Activated T-helper 2 cell treated with anti-CD3 and anti-CD28 coated beads, Interferon-gamma antibody, Interleukin-2, Interleukin-4, amounts not matched to agents 10 μg/mL and 5 μg/mL and 100 μg/mL, durations not matched to agents 14 hours and 24 hours and 36 hours (primary cell): ENCODE measurements around the gene DNAAF2. TPM values are rescaled to one million over a fixed set of nuclear protein-coding genes. Genes with fewer than 3 reads are reported as not detected.
A peak's percentile ranks its signal among the peaks of the same experiment; 100 is the strongest.
"Not testable (repeated sequence)": the region's sequence is repeated elsewhere in the genome, so short reads cannot be mapped to it uniquely, and the experiment has no call there.

ENCODE experiments used
- DNase-seq: peaks from one replicate; pipeline ENCODE4 v3.0.0; 2021; ENCODE audit warnings: low spot score
- H3K27ac Mint-ChIP-seq: one replicate; pipeline ENCODE4 v1.8.0; 2021; ENCODE audit warnings: mixed read lengths
- H3K27me3 Mint-ChIP-seq: one replicate; pipeline ENCODE4 v1.8.0; 2021; ENCODE audit warnings: low read depth, mixed read lengths
- H3K36me3 Mint-ChIP-seq: one replicate; pipeline ENCODE4 v1.8.0; 2021; ENCODE audit warnings: low read depth, mixed read lengths
- H3K4me1 Mint-ChIP-seq: one replicate; pipeline ENCODE4 v1.8.0; 2021; ENCODE audit warnings: low read depth, mixed read lengths
- H3K4me3 Mint-ChIP-seq: one replicate; pipeline ENCODE4 v1.8.0; 2021; ENCODE audit warnings: low read depth, mild to moderate bottlenecking, moderate library complexity, mixed read lengths
- H3K9me3 Mint-ChIP-seq: one replicate; pipeline ENCODE4 v1.8.0; 2021; ENCODE audit warnings: mixed read lengths
- intact Hi-C: fragments of 100-400 bp; cut with micrococcal nuclease; formaldehyde crosslinking; loops from one replicate; pipeline ENCODE4 v1.15.1; 2023
- total RNA-seq: library from RNA; stranded (reverse); gene quantifications from 2 replicates; pipeline ENCODE4 v1.2.3, GENCODE V29; 2022

DNAAF2 gene
- total RNA-seq, 1 donor from 2014 or later, result 10.5 TPM

DNA sequence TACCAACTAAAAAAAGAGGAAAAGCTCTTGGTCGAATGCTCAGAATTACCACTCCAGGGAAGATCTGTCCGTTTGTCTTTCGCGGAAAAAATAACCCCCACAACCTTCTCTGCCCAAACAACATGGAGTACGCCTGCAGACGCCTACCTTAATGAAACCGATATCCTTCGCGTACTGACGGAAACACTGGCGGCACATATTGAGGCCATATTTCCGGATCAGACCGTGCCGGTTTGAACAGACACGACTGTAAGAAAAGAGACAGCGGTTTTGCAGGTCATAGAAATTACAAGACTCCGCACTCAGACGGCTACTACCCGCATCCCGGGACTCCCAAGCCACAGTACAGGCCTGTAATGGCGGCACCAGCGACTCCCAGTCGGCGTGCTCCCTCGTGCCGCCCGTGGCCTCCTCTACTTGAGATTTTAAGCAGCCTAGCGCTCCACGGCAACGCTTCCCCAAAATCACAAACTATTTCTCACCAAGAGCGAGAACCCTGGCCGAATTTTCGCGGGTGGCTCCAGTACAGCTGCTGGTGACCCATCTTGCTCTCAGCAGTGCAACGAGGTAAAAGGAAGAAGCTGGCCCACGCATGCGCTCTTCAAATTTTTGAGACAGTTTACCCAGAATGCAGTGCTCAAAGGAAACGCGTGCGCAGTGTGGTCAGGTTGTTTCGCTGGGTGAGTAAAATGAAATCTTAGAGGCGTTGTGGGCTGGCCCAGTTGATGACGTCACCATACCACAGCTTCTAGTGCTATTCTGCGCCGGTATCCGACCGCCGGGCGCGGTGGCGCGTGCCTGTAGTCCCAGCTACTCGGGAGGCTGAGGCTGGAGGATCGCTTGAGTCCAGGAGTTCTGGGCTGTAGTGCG, 49.0 kb downstream of the DNAAF2 start, which contains the start of gene RPS29:
TSS of gene RPS29 (minus strand) at position 578 of the 870 bp plus-strand sequence. CDS start at position 544, 34 bp downstream.
- Mint-ChIP-seq H3K27me3 (no peaks in the 10 kb centered on the region), H3K27ac (peak within 1 kb of the TSS; percentile 98), H3K36me3 (peaks cover 52% of the 10 kb centered on the region), H3K4me1 (peaks cover 33% of the 10 kb centered on the region), H3K9me3 (no peaks in the 10 kb centered on the region), H3K4me3 (peak within 1 kb of the TSS; percentile 92)
- DNase-seq, result peak; percentile 99
- intact Hi-C loops, result loop anchor here (1.0 to 5.0 kb wide), 7 partner anchors 12 to 646 kb away; partner anchors contain the start of genes KLHDC1, KLHDC2, LRR1 and MGAT2

DNA sequence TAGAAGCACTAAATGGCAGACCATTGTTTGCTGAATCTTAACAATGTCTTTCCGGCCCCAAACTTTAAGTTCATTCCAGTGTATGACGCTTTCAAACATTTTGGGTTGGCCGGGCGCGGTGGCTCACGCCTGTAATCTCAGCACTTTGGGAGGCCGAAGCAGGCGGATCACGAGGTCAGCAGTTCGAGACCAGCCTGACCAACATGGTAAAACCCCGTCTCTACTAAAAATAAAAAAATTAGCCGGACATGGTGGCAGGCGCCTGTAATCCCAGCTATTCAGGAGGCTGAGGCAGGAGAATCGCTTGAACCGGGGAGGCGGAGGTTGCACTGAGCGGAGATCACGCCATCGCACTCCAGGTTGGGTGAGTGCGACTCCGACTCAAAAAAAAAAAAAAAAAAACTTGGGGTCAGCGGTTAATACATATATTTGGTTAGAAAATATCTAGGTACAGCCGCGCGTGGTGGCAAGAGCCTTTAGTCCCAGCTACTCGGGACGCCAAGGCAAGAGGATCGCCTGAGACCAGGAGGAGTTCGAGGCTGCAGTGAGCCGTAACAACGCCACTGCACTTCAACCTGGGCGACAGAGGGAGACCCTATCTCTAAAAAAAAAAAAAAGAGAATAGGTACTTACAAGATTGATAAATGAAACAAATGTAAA, 49.9 kb downstream of the DNAAF2 start:
- H3K36me3 Mint-ChIP-seq, result peaks cover 58% of the 10 kb centered on the region
- H3K4me1 Mint-ChIP-seq, result peaks cover 36% of the 10 kb centered on the region
- H3K27ac Mint-ChIP-seq, result peak overlapping the region; percentile 98
- H3K27me3 Mint-ChIP-seq, DNase-seq, H3K9me3 Mint-ChIP-seq: not testable (repeated sequence)
- H3K4me3 Mint-ChIP-seq, result peak overlapping the region; percentile 92
- intact Hi-C loops, result loop anchor here (5.0 kb wide), 3 partner anchors 107 to 647 kb away; partner anchors contain the start of genes KLHDC1 and SOS2

DNA sequence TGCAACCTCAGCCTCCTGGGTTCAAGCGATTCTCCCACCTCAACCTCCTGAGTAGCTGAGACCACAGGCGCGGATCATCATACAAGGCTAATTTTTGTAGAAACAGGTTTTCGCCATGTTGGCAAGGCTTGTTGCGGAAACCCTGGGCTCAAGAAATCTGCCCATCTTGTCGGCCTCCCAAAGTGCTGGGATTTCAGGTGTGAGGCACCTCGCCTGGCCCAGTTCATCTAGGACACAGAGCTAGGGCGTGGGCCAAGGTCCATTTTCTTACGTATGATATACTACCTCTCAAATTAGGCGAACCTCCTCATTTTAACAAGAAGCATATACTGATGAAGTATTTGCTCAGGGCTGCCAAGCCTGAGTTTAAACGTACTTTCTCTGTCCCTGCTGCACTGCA, 51.0 kb downstream of the DNAAF2 start:
- Mint-ChIP-seq H3K9me3 (no peaks in the 10 kb centered on the region), H3K4me3 (peak overlapping the region; percentile 92), H3K27me3 (no peaks in the 10 kb centered on the region), H3K27ac (peak overlapping the region; percentile 73), H3K36me3 (peaks cover 67% of the 10 kb centered on the region), H3K4me1 (peaks cover 46% of the 10 kb centered on the region)
- intact Hi-C loops, result no loop called here
- DNase-seq, result no peak

DNA sequence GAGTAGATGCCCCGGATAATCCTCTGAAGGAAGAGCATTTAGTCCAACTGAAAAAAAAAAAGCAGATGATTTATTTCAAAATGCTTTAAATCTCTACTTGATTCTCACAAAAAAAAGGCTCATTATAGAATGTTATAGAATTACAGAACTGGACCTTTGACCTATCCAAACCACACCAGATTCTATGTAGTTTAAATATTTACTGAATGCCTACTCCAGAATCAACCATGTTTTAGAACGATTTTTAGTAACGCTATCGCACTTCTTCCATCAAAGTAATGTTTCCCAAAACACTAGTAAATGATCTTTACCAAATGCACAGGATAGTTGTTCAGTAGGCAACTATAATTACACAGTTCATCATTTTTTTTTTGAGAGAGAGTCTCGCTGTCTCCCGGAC, 51.4 kb downstream of the DNAAF2 start:
- no peaks in the 10 kb centered on the region for H3K9me3 Mint-ChIP-seq
- H3K27ac Mint-ChIP-seq, result peak overlapping the region; percentile 73
- H3K4me3 Mint-ChIP-seq, result peak overlapping the region; percentile 92
- no peak for DNase-seq
- H3K4me1 Mint-ChIP-seq, result peaks cover 46% of the 10 kb centered on the region
- peaks cover 71% of the 10 kb centered on the region for H3K36me3 Mint-ChIP-seq
- no peaks in the 10 kb centered on the region for H3K27me3 Mint-ChIP-seq
- intact Hi-C loops, result no loop called here

DNA sequence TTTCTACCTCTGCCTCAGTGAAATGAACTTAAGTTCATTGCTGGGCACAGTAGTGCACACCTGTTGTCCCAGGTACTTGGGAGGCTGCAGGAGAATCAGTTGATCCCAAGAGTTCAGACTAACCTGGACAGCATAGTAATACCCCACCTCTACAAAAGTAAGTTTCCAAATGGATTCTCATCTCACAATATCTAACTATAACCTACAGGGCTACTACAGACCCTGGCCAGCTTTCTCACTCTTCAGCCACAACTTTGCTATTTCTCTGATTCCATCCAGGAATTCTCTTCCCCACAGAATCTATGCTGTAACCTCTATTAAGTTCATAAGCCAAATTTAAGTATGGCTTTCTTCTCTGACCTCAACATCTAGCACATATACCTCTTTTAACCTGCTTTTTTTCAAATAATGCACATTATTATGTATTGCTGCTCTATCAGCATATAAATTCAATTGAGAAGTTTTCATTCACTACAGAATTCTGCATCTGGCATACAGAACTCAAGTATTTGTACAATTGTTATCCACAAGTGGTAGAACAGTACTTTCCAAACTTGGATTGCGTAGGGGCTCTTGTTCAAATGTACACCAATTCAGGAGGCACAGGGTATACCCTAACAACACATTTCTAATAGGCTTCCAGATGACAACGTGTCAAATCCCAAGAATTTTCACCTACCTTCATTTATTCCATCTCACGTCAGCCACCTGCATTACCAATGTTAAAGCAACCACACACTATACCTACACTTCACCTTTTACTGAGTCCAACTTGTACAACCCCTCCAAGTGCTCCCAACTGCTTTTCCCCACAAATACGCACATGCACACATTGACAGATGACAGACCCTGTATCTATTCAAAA, 52.7 kb downstream of the DNAAF2 start:
- DNase-seq, result no peak
- Mint-ChIP-seq H3K4me1 (peaks cover 51% of the 10 kb centered on the region), H3K27me3 (no peaks in the 10 kb centered on the region), H3K36me3 (peaks cover 80% of the 10 kb centered on the region), H3K27ac (peak overlapping the region; percentile 48), H3K4me3 (no peak overlapping the region), H3K9me3 (no peaks in the 10 kb centered on the region)
- intact Hi-C loops, result no loop called here

DNA sequence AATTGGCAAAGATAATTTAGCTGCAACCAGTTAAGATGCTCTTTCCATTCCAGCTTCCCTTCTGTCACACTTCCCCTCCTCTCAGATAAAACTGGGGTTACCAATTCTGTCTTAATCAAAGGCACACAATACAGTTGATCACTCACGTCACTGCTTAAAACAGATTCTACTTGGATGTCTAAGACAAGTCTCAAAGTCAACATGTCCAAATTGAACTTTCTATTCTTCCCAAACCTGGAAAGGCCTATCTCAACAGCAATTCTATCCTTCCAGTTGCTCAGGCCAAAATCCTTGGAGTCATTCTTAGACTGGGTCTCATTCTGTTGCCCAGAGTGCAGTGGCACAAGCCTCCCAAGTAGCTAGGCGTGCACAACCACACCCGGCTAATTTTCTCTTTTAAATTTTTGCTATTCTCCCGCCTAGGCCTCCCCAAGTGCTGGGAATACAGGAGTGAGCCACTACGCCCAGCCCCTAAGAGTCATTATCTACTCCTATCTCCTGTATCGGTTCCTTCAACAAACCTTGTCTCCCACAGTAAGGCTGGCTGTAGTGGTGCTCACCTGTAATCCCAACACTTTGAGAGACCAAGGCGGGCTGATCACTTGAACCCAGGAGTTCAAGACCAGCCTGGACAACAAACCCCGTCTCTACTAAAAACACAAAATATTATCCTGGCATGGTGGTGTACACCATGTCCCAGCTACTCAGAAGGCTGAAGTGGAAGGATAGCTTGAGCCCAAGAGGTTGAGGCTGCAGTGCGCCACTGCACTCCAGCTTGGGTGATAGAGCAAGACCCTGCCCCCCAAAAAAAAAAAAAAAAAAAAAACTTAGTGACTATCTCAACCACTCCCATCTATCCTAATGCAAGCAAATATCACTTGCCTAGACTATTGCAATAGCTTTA, 53.6 kb downstream of the DNAAF2 start:
- Mint-ChIP-seq H3K4me1 (peaks cover 47% of the 10 kb centered on the region), H3K27me3 (no peaks in the 10 kb centered on the region), H3K36me3 (peaks cover 87% of the 10 kb centered on the region), H3K9me3 (no peaks in the 10 kb centered on the region), H3K27ac (peak overlapping the region; percentile 50), H3K4me3 (no peak overlapping the region)
- DNase-seq, result no peak
- intact Hi-C loops, result no loop called here

DNA sequence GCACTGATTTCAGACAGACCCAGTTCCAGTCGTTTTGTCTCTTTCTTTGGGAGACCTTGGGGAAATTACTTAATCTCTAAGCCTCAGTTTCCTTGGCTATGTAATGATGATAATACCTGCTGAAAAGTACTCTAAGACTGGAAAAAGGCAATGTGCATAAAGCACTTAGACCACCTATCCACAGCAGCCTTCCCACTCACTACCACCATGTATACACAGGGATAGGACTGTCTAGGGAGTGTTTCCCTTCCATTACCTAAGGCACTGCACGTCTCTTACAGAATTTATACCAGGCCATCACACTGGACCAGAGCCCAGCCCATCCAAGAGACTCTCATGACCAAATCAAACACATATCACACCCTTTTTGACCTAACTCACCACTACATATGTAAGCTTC, 55.2 kb downstream of the DNAAF2 start:
- H3K36me3 Mint-ChIP-seq, result peaks cover 80% of the 10 kb centered on the region
- intact Hi-C loops, result no loop called here
- H3K9me3 Mint-ChIP-seq, result no peaks in the 10 kb centered on the region
- no peak overlapping the region for H3K4me3 Mint-ChIP-seq
- no peaks in the 10 kb centered on the region for H3K27me3 Mint-ChIP-seq
- no peak for DNase-seq
- H3K4me1 Mint-ChIP-seq, result peaks cover 52% of the 10 kb centered on the region
- H3K27ac Mint-ChIP-seq, result peak overlapping the region; percentile 35

DNA sequence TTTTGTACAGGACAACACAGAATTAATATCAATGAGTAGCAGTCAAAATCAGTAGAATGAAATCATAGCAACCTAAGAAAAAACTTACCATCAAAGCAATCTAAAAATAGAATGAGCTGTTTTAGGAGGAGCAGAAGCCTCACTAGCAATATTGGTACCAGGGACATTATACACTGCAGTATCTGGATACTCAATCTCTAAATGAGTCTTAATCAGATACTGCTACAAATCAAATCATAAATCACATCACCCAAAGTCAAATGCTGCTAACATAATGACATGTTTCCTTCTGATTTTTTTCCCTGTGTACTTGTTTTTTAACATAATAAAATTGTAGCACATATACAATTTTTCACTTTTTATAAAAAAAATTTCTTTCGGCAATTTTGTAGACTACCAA, 56.9 kb downstream of the DNAAF2 start:
- no peak overlapping the region for H3K4me3 Mint-ChIP-seq
- no peaks in the 10 kb centered on the region for H3K27me3 Mint-ChIP-seq
- peaks cover 80% of the 10 kb centered on the region for H3K36me3 Mint-ChIP-seq
- H3K9me3 Mint-ChIP-seq, result no peaks in the 10 kb centered on the region
- intact Hi-C loops, result no loop called here
- H3K4me1 Mint-ChIP-seq, result peaks cover 44% of the 10 kb centered on the region
- H3K27ac Mint-ChIP-seq, result peak overlapping the region; percentile 48
- no peak for DNase-seq

Other genes starting within 250 kb of the DNAAF2 start
- 1,969 and 2,120 TPM in 2 replicates for gene RPS29, start 48.9 kb downstream of the DNAAF2 start, total RNA-seq
- gene LRR1, start 36.3 kb downstream of the DNAAF2 start, total RNA-seq, result 44.2 and 45.4 TPM in 2 replicates
- gene RPL36AL, start 14.6 kb downstream of the DNAAF2 start, total RNA-seq, result 278 and 292 TPM in 2 replicates
- gene MGAT2, start 14.4 kb downstream of the DNAAF2 start, total RNA-seq, result 57.0 and 57.9 TPM in 2 replicates
- gene POLE2, start 53.0 kb upstream of the DNAAF2 start, total RNA-seq, result 43.4 and 47.2 TPM in 2 replicates
- 0.78 and 0.96 TPM in 2 replicates for gene KLHDC1, start 57.9 kb upstream of the DNAAF2 start, total RNA-seq
- 28.9 and 31.6 TPM in 2 replicates for gene KLHDC2, start 132.9 kb upstream of the DNAAF2 start, total RNA-seq
- 75.0 and 81.0 TPM in 2 replicates for gene NEMF, start 217.5 kb upstream of the DNAAF2 start, total RNA-seq